ENCODE results near the gene RIOK2. TPM values are rescaled to one million over a fixed set of nuclear protein-coding genes. Genes with fewer than 3 reads are reported as not detected.
"Not testable (repeated sequence)": the region's sequence is repeated elsewhere in the genome, so short reads cannot be mapped to it uniquely, and the experiment has no call there.

Gene RIOK2
- polyA plus RNA-seq, 3 donors: 4.8 to 16.4 (median 12.7) TPM

DNA sequence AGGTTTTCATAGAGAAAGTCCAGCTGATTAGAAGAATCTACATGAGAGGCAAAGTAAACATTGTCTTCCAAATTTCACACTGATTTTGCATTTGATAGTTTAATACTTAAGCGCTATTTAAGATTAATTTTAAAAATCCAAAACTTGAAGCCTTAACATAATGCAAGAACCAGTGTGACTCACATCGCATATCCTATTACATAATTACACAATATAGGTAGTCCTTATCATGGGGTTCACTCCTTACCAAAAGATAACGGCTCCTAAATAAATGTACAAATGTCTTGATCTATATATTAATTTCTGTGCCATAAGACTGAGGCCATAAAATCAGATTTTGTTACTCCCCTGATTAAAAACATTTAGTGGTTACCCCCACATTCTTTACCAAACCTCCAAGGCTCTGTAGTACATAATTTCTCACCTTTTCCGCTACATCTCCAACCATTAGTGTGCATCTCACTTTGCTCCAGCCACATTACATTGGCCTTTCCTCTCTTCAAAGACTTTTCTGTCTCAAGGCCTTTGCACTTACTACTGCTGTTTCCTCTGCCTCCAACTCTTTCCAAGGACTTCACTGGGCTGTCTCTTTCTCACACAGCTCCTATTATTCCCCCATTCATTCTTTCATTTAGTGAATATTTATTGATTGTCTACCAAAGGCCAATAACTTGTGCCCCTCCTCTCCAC is 1.0 kb downstream of the RIOK2 start:
- Histone ChIP-seq H3K27me3 (ENCODE audit: control insufficient read depth in 2 of 2, insufficient read depth in 2 of 2, low read length in 2 of 2) (no peaks in the 10 kb centered on the region), H3K36me3 (replicated peaks in 1 of 2; ENCODE audit: control insufficient read depth in 1 of 2, insufficient read depth in 2 of 2, low read length in 2 of 2) (peaks cover 25 to 30% of the 10 kb centered on the region in 2 donors), H3K27ac (ENCODE audit: low read depth in 1 of 2, low read length in 2 of 2) (peak overlapping the region in 1 of 2 donors; percentile 99), H3K9me3 (replicated peaks in 1 of 2; ENCODE audit: control insufficient read depth in 1 of 2, insufficient read depth in 1 of 2, low read length in 2 of 2) (no peaks in the 10 kb centered on the region), H2AFZ (ENCODE audit: insufficient read depth, low read depth, low read length, poor library complexity, severe bottlenecking) (peak overlapping the region; percentile 85), H4K20me1 (ENCODE audit: insufficient read depth, low read length) (peaks cover 5% of the 10 kb centered on the region), H3K79me2 (ENCODE audit: insufficient read depth, low read length) (peaks cover 38% of the 10 kb centered on the region), H3K4me2 (replicated peaks; ENCODE audit: extremely low read depth, low read length, poor library complexity, severe bottlenecking) (peak overlapping the region; percentile 71), H3K4me3 (replicated peaks in 1 of 3; ENCODE audit: low read depth in 2 of 3, low read length in 3 of 3) (peak overlapping the region; percentile 94 to 97 (median 94)), H3K4me1 (ENCODE audit: control insufficient read depth in 1 of 2, insufficient read depth in 2 of 2, low read length in 2 of 2) (peaks cover 21% of the 10 kb centered on the region in 2 donors), H3K9ac (ENCODE audit: insufficient read depth, low read length, poor library complexity, severe bottlenecking) (peak overlapping the region; percentile 74)
- peaks cover 0 to 3% (median 0%) of the 10 kb centered on the region in 7 donors for H3K9me3 Mint-ChIP-seq
- intact Hi-C loops (cut with micrococcal nuclease): loop anchor here in 1 of 2 donors (5.0 kb wide), 1 partner anchor 375 kb away; the partner anchor contains the start of gene ERAP1
- H3K36me3 Mint-ChIP-seq: peaks cover 32 to 36% of the 10 kb centered on the region in 2 donors
- H3K27me3 Mint-ChIP-seq (ENCODE audit: low read depth in 3 of 3): peaks cover 0 to 5% (median 2%) of the 10 kb centered on the region in 3 donors
- peak in 2 of 3 donors; percentile 24 to 25 for DNase-seq
- H3K4me3 Mint-ChIP-seq: peak overlapping the region; percentile 98
- TF ChIP-seq, protein P1, sequence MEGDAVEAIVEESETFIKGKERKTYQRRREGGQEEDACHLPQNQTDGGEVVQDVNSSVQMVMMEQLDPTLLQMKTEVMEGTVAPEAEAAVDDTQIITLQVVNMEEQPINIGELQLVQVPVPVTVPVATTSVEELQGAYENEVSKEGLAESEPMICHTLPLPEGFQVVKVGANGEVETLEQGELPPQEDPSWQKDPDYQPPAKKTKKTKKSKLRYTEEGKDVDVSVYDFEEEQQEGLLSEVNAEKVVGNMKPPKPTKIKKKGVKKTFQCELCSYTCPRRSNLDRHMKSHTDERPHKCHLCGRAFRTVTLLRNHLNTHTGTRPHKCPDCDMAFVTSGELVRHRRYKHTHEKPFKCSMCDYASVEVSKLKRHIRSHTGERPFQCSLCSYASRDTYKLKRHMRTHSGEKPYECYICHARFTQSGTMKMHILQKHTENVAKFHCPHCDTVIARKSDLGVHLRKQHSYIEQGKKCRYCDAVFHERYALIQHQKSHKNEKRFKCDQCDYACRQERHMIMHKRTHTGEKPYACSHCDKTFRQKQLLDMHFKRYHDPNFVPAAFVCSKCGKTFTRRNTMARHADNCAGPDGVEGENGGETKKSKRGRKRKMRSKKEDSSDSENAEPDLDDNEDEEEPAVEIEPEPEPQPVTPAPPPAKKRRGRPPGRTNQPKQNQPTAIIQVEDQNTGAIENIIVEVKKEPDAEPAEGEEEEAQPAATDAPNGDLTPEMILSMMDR (IDR thresholded peaks at IDR 0.05): no peak
- peak overlapping the region; percentile 78 to 99 (median 99) for H3K27ac Mint-ChIP-seq
- 100% methylated on average over 1 of the region's 4 CpGs for WGBS (ENCODE audit: insufficient coverage)
- H3K4me1 Mint-ChIP-seq: peaks cover 35% of the 10 kb centered on the region

DNA sequence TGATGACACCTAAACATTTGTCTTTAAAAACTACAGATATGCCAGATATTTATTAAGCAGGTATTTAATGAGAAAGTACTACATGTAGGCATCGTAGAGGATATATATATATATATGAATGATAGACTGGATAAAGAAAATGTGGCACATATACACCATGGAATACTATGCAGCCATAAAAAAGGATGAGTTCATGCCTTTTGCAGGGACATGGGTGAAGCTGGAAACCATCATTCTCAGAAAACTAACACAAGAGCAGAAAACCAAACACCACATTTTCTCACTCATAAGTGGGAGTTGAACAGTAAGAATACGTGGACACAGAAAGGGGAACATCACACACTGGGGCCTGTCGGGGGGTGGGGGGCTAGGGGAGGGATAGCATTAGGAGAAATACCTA is 3.6 kb downstream of the RIOK2 start:
- not testable (repeated sequence) for H3K4me3 Mint-ChIP-seq

More for the DNA sequence above, 3.6 kb downstream of the RIOK2 start:
- H3K79me2 ChIP-seq (ENCODE audit: insufficient read depth, low read length): peaks cover 38% of the 10 kb centered on the region
- H3K9me3 Mint-ChIP-seq; H3K27ac Mint-ChIP-seq; H4K20me1 ChIP-seq (ENCODE audit: insufficient read depth, low read length); H3K4me2 ChIP-seq (replicated peaks; ENCODE audit: extremely low read depth, low read length, poor library complexity, severe bottlenecking); intact Hi-C loops (cut with micrococcal nuclease); H3K27me3 Mint-ChIP-seq (ENCODE audit: low read depth in 3 of 3); H2AFZ ChIP-seq (ENCODE audit: insufficient read depth, low read depth, low read length, poor library complexity, severe bottlenecking); H3K9me3 ChIP-seq (replicated peaks in 1 of 2; ENCODE audit: control insufficient read depth in 1 of 2, insufficient read depth in 1 of 2, low read length in 2 of 2); H3K27ac ChIP-seq (ENCODE audit: low read depth in 1 of 2, low read length in 2 of 2); H3K4me3 ChIP-seq (replicated peaks in 1 of 3; ENCODE audit: low read depth in 2 of 3, low read length in 3 of 3); H3K27me3 ChIP-seq (ENCODE audit: control insufficient read depth in 2 of 2, insufficient read depth in 2 of 2, low read length in 2 of 2); DNase-seq; H3K9ac ChIP-seq (ENCODE audit: insufficient read depth, low read length, poor library complexity, severe bottlenecking): not testable (repeated sequence)
- H3K36me3 ChIP-seq (replicated peaks in 1 of 2; ENCODE audit: control insufficient read depth in 1 of 2, insufficient read depth in 2 of 2, low read length in 2 of 2): peaks cover 50 to 55% of the 10 kb centered on the region in 2 donors
- WGBS (ENCODE audit: insufficient coverage): no CpG with 5 or more reads among the region's 3 CpGs
- Mint-ChIP-seq H3K4me1 (peaks cover 33% of the 10 kb centered on the region), H3K36me3 (peaks cover 48 to 57% of the 10 kb centered on the region in 2 donors)
- H3K4me1 ChIP-seq (ENCODE audit: control insufficient read depth in 1 of 2, insufficient read depth in 2 of 2, low read length in 2 of 2): peaks cover 21% of the 10 kb centered on the region in 2 donors

All from CD14-positive monocyte (primary cell).